Panc1 (cell line): ENCODE measurements around the gene KLHDC7A. TPM values are rescaled to one million over a fixed set of nuclear protein-coding genes. Genes with fewer than 3 reads are reported as not detected.

ENCODE experiments used
- ATAC-seq: fragments of 200-7000 bp; cut with Tn5 transposase; 2 replicates; pipeline ENCODE4 v1.9.1; 2020; ENCODE audit warnings: mild to moderate bottlenecking, moderate library complexity
- BruUV-seq: library from RNA; stranded (reverse); fragments of 400-500 nt; replicated peaks from 2 replicates; lab custom pipeline; 2021; lab: Mats Ljungman, UMichigan
- CTCF ChIA-PET: fragments of 300-600 bp; sonication (Branson Sonifier 250); formaldehyde crosslinking; loops from one replicate; lab custom pipeline; 2022; ENCODE audit warnings: antibody characterized with exemption; lab: Charles Lee
- POLR2A ChIA-PET: fragments of 300-600 bp; sonication (Branson Sonifier 250); formaldehyde crosslinking; loops from one replicate; lab custom pipeline; 2022; ENCODE audit warnings: antibody characterized with exemption; lab: Charles Lee
- DNase-seq: peaks from one replicate; pipeline ENCODE4 v3.0.0-alpha.2; 2010; ENCODE audit warnings: low read depth, low spot score
- H3K27ac ChIP-seq: 2 replicates; pipeline ENCODE4 v1.5.1; 2011; ENCODE audit warnings: mild to moderate bottlenecking, low read length, inconsistent platforms
- H3K27me3 ChIP-seq: fragments of 200-500 bp; sonication (Bioruptor generic); 2 replicates; pipeline ENCODE4 v1.6.0; 2014; ENCODE audit warnings: low read length, inconsistent platforms; ENCODE audit not compliant: control insufficient read depth, insufficient read depth
- H3K36me3 ChIP-seq: fragments of 200-500 bp; sonication (Bioruptor generic); 2 replicates; pipeline ENCODE4 v1.5.1; 2014; ENCODE audit warnings: inconsistent platforms, mild to moderate bottlenecking, low read length, moderate library complexity; ENCODE audit not compliant: control insufficient read depth, insufficient read depth
- H3K4me1 ChIP-seq: 2 replicates; pipeline ENCODE4 v1.5.1; 2011; ENCODE audit warnings: inconsistent platforms, mild to moderate bottlenecking, low read length, moderate library complexity; ENCODE audit not compliant: control insufficient read depth, insufficient read depth
- H3K4me3 ChIP-seq, 2 experiments: 2 replicates each; pipeline ENCODE4 v1.5.1; 2011 to 2012; ENCODE audit warnings: low read depth in 2 of 2, low read length in 2 of 2, mild to moderate bottlenecking in 2 of 2, inconsistent platforms in 1 of 2, moderate library complexity in 1 of 2
- H3K9me3 ChIP-seq: fragments of 200-500 bp; sonication (Bioruptor generic); 2 replicates; pipeline ENCODE4 v1.5.1; 2014; ENCODE audit warnings: low read depth, mild to moderate bottlenecking, inconsistent platforms, low read length, moderate library complexity; ENCODE audit not compliant: control insufficient read depth, insufficient read depth
- POLR2AphosphoS5 ChIP-seq: IDR thresholded peaks from 2 replicates; pipeline ENCODE4 v1.6.1; 2012; ENCODE audit warnings: mild to moderate bottlenecking, low read depth, low read length, moderate library complexity
- SIN3A ChIP-seq: IDR thresholded peaks from 2 replicates; pipeline ENCODE4 v1.6.1; 2012; ENCODE audit warnings: low read depth, mild to moderate bottlenecking, low read length, moderate library complexity, borderline replicate concordance; ENCODE audit not compliant: insufficient read depth
- TCF7L2 ChIP-seq: IDR thresholded peaks from 2 replicates; pipeline ENCODE4 v1.6.1; 2011; ENCODE audit warnings: mild to moderate bottlenecking, low read depth, low read length, inconsistent platforms
- in situ Hi-C: cut with HindIII; loops from 2 replicates; pipeline ENCODE4 v1.10.0; 2016; ENCODE audit warnings: low sequenced_read_pairs, low pct_unique_long_range_greater_than_20kb
- intact Hi-C: fragments of 100-400 bp; cut with micrococcal nuclease; formaldehyde crosslinking; loops from one replicate; pipeline ENCODE4 v1.10.0; 2022; ENCODE audit not compliant: unreplicated experiment
- total RNA-seq: library from RNA; stranded (reverse); gene quantifications from one replicate; pipeline ENCODE4 v1.2.1, GENCODE V29; 2021; ENCODE audit not compliant: unreplicated experiment
- TF ChIP-seq, protein P1 (sequence below): fragments of 450-650 bp; IDR thresholded peaks from 2 replicates; pipeline ENCODE4 v1.5.1; 2017; ENCODE audit warnings: mild to moderate bottlenecking
- TF ChIP-seq, protein P2 (sequence below), 2 experiments: IDR thresholded peaks; 2 replicates each; pipeline ENCODE4 v1.6.1; 2011 to 2012; ENCODE audit warnings: low read depth in 2 of 2, control low read depth in 1 of 2, low read length in 1 of 2, mild to moderate bottlenecking in 1 of 2, moderate library complexity in 1 of 2; ENCODE audit not compliant: insufficient read depth in 1 of 2

The KLHDC7A gene
- total RNA-seq, 1 experiment from 2014 or later = 0.31 TPM

DNA sequence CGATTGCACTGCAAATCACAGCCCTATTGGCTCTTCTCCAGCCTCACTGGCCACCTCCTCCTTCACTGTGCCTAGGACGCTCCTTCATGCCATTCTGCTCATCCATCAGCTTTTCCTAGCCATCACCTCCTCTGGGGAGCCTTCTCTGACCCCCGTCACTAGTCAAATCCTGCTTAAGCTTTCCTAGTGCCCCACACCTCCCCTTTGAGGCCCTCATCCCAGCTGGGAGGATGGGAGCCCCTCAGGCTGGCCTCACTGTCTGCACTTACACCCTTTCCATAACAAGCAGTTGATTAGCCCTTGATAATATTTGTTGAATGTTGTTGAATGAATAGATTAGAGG, 50.7 kb downstream of the KLHDC7A start:
- Histone ChIP-seq H3K36me3 (no peaks in the 10 kb centered on the region), H3K4me3 (no peak overlapping the region), H3K4me1 (no peaks in the 10 kb centered on the region), H3K27ac (no peak overlapping the region), H3K9me3 (no peaks in the 10 kb centered on the region), H3K27me3 (peaks cover 40% of the 10 kb centered on the region)
- intact Hi-C loops (no loop called here), in situ Hi-C loops (no loop called here)
- TF ChIP-seq, protein P1, sequence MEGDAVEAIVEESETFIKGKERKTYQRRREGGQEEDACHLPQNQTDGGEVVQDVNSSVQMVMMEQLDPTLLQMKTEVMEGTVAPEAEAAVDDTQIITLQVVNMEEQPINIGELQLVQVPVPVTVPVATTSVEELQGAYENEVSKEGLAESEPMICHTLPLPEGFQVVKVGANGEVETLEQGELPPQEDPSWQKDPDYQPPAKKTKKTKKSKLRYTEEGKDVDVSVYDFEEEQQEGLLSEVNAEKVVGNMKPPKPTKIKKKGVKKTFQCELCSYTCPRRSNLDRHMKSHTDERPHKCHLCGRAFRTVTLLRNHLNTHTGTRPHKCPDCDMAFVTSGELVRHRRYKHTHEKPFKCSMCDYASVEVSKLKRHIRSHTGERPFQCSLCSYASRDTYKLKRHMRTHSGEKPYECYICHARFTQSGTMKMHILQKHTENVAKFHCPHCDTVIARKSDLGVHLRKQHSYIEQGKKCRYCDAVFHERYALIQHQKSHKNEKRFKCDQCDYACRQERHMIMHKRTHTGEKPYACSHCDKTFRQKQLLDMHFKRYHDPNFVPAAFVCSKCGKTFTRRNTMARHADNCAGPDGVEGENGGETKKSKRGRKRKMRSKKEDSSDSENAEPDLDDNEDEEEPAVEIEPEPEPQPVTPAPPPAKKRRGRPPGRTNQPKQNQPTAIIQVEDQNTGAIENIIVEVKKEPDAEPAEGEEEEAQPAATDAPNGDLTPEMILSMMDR = no peak
- TF ChIP-seq SIN3A (no peak), TCF7L2 (no peak), POLR2AphosphoS5 (no peak)
- TF ChIP-seq, protein P2, sequence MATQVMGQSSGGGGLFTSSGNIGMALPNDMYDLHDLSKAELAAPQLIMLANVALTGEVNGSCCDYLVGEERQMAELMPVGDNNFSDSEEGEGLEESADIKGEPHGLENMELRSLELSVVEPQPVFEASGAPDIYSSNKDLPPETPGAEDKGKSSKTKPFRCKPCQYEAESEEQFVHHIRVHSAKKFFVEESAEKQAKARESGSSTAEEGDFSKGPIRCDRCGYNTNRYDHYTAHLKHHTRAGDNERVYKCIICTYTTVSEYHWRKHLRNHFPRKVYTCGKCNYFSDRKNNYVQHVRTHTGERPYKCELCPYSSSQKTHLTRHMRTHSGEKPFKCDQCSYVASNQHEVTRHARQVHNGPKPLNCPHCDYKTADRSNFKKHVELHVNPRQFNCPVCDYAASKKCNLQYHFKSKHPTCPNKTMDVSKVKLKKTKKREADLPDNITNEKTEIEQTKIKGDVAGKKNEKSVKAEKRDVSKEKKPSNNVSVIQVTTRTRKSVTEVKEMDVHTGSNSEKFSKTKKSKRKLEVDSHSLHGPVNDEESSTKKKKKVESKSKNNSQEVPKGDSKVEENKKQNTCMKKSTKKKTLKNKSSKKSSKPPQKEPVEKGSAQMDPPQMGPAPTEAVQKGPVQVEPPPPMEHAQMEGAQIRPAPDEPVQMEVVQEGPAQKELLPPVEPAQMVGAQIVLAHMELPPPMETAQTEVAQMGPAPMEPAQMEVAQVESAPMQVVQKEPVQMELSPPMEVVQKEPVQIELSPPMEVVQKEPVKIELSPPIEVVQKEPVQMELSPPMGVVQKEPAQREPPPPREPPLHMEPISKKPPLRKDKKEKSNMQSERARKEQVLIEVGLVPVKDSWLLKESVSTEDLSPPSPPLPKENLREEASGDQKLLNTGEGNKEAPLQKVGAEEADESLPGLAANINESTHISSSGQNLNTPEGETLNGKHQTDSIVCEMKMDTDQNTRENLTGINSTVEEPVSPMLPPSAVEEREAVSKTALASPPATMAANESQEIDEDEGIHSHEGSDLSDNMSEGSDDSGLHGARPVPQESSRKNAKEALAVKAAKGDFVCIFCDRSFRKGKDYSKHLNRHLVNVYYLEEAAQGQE (IDR thresholded peaks at IDR 0.05; ENCODE audit: insufficient read depth in 1 of 2, low read depth in 2 of 2, low read length in 1 of 2) = no peak
- BruUV-seq = no TSS peak
- ChIA-PET CTCF (interaction anchor here (0.6 kb wide), 1 partner anchor 25 kb away, joined by 5 read pairs; no protein-coding TSS in a partner anchor), POLR2A (no interaction called here)
- DNase-seq (no peak), ATAC-seq (no peak)

DNA sequence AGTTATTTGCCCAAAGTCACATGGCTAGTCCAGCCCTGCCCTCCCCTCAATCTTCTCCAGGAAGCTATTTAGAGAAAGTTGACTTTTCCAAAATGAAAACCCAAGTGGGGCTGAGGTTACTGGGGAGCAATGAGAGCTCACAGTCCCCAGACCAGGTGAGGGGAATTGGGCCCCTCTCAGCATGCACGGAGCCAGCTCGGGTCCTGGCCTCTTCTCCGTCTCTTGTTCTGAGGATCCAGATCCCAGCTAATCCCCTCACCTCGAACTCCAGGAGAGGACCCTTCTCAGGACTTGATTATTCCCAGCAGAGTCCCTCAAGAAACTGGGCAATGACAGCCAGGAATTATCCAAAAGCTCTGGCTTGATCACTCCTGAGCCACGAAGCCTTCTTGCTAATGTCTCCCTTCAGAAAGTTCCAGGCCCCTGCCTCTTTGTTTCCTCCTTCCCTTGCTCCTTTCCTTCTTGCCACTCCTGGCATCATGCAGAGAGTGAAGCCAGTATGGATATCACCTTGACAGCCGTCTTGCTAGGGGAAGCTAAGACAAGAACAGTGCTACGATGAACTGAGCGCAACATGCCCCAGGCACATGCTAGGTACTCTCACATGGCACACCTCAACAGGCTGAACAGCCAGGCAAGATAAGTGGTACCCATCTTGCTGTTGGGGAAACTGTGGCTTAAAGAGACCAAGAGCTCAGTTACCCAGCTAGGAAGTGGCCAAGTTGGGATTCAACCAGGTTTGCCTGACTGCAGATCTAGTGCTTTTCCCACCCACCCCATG, 51.9 kb downstream of the KLHDC7A start:
- H3K4me1 ChIP-seq = no peaks in the 10 kb centered on the region
- CTCF ChIA-PET = no interaction called here
- no peak for TF ChIP-seq POLR2AphosphoS5
- TF ChIP-seq TCF7L2 = no peak
- no peak for TF ChIP-seq SIN3A
- TF ChIP-seq, protein P1 = no peak
- TF ChIP-seq, protein P2 (IDR thresholded peaks at IDR 0.05; ENCODE audit: insufficient read depth in 1 of 2, low read depth in 2 of 2, low read length in 1 of 2) = no peak
- no peaks in the 10 kb centered on the region for H3K9me3 ChIP-seq
- DNase-seq (no peak), ATAC-seq (no peak)
- in situ Hi-C loops (no loop called here), intact Hi-C loops (no loop called here)
- no peak overlapping the region for H3K27ac ChIP-seq
- POLR2A ChIA-PET = no interaction called here
- peaks cover 35% of the 10 kb centered on the region for H3K27me3 ChIP-seq
- no peak overlapping the region for H3K4me3 ChIP-seq
- H3K36me3 ChIP-seq = no peaks in the 10 kb centered on the region
- no TSS peak for BruUV-seq
